ENCODE measurements around the gene SPATA18.

The SPATA18 gene

GRCh38 chr4:52102587-52102986 lies 51.5 kb downstream of the SPATA18 start:
- TF ChIP-seq, protein P1, sequence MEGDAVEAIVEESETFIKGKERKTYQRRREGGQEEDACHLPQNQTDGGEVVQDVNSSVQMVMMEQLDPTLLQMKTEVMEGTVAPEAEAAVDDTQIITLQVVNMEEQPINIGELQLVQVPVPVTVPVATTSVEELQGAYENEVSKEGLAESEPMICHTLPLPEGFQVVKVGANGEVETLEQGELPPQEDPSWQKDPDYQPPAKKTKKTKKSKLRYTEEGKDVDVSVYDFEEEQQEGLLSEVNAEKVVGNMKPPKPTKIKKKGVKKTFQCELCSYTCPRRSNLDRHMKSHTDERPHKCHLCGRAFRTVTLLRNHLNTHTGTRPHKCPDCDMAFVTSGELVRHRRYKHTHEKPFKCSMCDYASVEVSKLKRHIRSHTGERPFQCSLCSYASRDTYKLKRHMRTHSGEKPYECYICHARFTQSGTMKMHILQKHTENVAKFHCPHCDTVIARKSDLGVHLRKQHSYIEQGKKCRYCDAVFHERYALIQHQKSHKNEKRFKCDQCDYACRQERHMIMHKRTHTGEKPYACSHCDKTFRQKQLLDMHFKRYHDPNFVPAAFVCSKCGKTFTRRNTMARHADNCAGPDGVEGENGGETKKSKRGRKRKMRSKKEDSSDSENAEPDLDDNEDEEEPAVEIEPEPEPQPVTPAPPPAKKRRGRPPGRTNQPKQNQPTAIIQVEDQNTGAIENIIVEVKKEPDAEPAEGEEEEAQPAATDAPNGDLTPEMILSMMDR (IDR thresholded peaks at IDR 0.05; ENCODE audit: insufficient read depth, low read depth, low read length, missing control alignments): no peak
- DNase-seq (ENCODE audit: low read depth): no peak
- H3K4me3 ChIP-seq (ENCODE audit: low read depth, low read length): no peak overlapping the region

DNA sequence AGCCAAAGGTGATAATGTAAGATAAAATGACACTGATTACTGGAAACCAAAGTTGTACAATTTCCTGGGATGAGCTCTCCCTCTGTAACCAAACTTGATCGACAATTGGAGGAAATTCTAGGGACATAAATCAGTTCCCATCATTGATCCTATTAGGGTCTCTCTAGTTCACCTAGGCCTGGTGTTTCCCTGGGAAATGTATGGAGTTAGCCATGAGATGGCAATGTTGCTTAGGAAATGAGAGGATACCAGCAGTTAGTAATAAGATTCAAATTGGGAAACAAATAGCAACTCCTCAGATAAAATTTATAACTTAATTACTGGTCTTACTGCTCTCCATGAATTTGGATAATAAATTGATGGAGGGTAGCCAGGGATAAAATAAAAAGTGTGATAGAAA lies 52.2 kb downstream of the SPATA18 start:
- H3K4me3 ChIP-seq (ENCODE audit: low read depth, low read length): no peak overlapping the region
- TF ChIP-seq, protein P1 (IDR thresholded peaks at IDR 0.05; ENCODE audit: insufficient read depth, low read depth, low read length, missing control alignments): no peak
- DNase-seq (ENCODE audit: low read depth): no peak

GRCh38 chr4:52105276-52105675 lies 54.2 kb downstream of the SPATA18 start:
- H3K4me3 ChIP-seq (ENCODE audit: low read depth, low read length): no peak overlapping the region
- TF ChIP-seq, protein P1 (IDR thresholded peaks at IDR 0.05; ENCODE audit: insufficient read depth, low read depth, low read length, missing control alignments): no peak
- no peak for DNase-seq (ENCODE audit: low read depth)

GRCh38 chr4:52106191-52106590 lies 55.1 kb downstream of the SPATA18 start:
- no peak overlapping the region for H3K4me3 ChIP-seq (ENCODE audit: low read depth, low read length)
- no peak for DNase-seq (ENCODE audit: low read depth)
- TF ChIP-seq, protein P1 (IDR thresholded peaks at IDR 0.05; ENCODE audit: insufficient read depth, low read depth, low read length, missing control alignments): no peak

- DNase-seq (ENCODE audit: low read depth): no peak
- H3K4me3 ChIP-seq (ENCODE audit: low read depth, low read length): no peak overlapping the region
- TF ChIP-seq, protein P1 (IDR thresholded peaks at IDR 0.05; ENCODE audit: insufficient read depth, low read depth, low read length, missing control alignments): no peak
Observed at GRCh38 chr4:52106660-52107059, 55.6 kb downstream of the SPATA18 start.

GRCh38 chr4:52107336-52107735 lies 56.2 kb downstream of the SPATA18 start:
- H3K4me3 ChIP-seq (ENCODE audit: low read depth, low read length): no peak overlapping the region
- TF ChIP-seq, protein P1 (IDR thresholded peaks at IDR 0.05; ENCODE audit: insufficient read depth, low read depth, low read length, missing control alignments): no peak
- no peak for DNase-seq (ENCODE audit: low read depth)

GRCh38 chr4:52107745-52108144 lies 56.6 kb downstream of the SPATA18 start:
- DNase-seq (ENCODE audit: low read depth): no peak
- no peak overlapping the region for H3K4me3 ChIP-seq (ENCODE audit: low read depth, low read length)
- TF ChIP-seq, protein P1 (IDR thresholded peaks at IDR 0.05; ENCODE audit: insufficient read depth, low read depth, low read length, missing control alignments): no peak

Measured in GM12865 (cell line).